ENCODE data around the gene MTRF1L. TPM values are rescaled to one million over a fixed set of nuclear protein-coding genes. Genes with fewer than 3 reads are reported as not detected.

Gene MTRF1L
- total RNA-seq, 1 experiment from 2014 or later: 26.5 TPM

DNA sequence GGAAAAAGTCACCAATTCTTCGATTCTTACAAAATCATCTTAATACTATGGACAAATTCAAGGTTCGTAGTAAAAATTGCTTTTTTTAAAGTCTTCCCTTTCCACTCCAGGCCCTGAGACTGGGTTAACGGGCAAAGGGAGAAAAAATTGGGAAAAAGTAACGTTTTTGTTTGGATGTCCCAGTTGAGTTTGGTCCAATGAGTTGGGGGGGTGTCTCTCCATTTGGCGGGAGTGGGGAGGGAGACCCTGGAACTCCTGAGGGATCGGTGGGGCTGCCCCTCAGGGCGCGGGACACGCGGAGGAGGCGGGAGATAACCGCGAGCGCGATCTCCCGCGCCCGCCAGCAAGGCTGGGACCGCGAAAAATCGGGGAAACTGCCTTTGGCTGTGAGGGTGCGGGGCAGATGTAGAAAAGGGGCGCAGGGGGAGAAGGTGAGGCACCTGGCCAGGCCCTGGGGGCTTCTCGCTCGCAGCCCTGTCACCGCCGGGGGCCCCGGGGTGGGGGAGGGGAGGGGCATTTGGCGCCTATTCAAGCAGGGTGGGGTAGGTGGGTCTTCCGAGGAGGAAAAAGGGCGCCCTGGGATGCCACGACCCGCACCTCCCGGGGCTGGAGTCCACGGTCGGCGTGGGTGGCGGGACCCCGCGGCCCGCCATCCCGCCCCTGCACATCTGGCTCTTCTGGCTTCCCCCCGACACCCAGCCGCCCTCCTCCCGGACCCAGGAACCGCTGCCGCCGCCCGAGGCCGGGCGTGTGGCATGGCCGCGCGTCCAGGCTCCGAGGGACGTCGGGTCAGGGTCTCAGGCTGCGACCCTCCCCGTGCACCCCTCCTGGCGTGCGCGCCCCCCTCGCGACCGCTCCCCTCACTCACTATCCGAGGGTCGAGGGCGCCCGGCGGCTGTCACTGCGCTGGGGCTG is 20.3 kb downstream of the MTRF1L start:
- Mint-ChIP-seq H3K36me3 (ENCODE audit: insufficient read depth in 1 of 3, low read depth in 3 of 3) (peaks cover 22 to 34% (median 22%) of the 10 kb centered on the region in 3 experiments; a peak in 6 of 7 replicates), H3K27ac (peak overlapping the region in 2 of 3 experiments; percentile 87 to 90; a peak in 4 of 7 replicates), H3K27me3 (ENCODE audit: low read depth) (no peaks in the 10 kb centered on the region; the same call in 1 of the 2 replicates), H3K4me1 (peaks cover 41 to 46% of the 10 kb centered on the region in 2 experiments), H3K4me3 (peak overlapping the region; percentile 92 to 98), H3K9me3 (no peaks in the 10 kb centered on the region; a peak in 1 of 5 replicates)
- Histone ChIP-seq H3K14ac (ENCODE audit: insufficient read depth, low read length) (peak overlapping the region; percentile 34; the same call in 1 of the 2 replicates), H4K8ac (replicated peaks; ENCODE audit: insufficient read length, low read depth, low read length) (no peak overlapping the region), H2BK15ac (ENCODE audit: low read depth, low read length) (no peak overlapping the region), H2AK5ac (ENCODE audit: insufficient read length, low read length) (no peak overlapping the region), H4K91ac (ENCODE audit: insufficient read length, low read depth, low read length) (no peak overlapping the region), H3T11ph (ENCODE audit: low read length) (no peak overlapping the region), H2BK5ac (ENCODE audit: insufficient read length, low read length) (no peak overlapping the region), H3K27ac (ENCODE audit: insufficient read length, low read depth, low read length) (no peak overlapping the region), H3K23ac (ENCODE audit: insufficient read length, low read depth, low read length) (no peak overlapping the region), H3K4me2 (ENCODE audit: insufficient read depth, insufficient read length, low read length) (peak overlapping the region; percentile 95), H3K56ac (ENCODE audit: insufficient read length, low read depth, low read length) (no peak overlapping the region), H3K4ac (ENCODE audit: low read depth, low read length) (no peak overlapping the region), H3K9ac (ENCODE audit: extremely low read depth, insufficient read length, low read length) (peak overlapping the region; percentile 91), H4K5ac (ENCODE audit: insufficient read length, low read depth, low read length) (no peak overlapping the region), H3K23me2 (ENCODE audit: insufficient read length, low read depth, low read length, poor library complexity, severe bottlenecking) (peaks cover 9% of the 10 kb centered on the region), H3K27me3 (ENCODE audit: insufficient read depth, low read length) (no peaks in the 10 kb centered on the region), H2BK12ac (ENCODE audit: insufficient read length, low read depth, low read length) (no peak overlapping the region), H3K9me3 (ENCODE audit: control insufficient read depth, low read depth, low read length) (no peaks in the 10 kb centered on the region), H2BK20ac (ENCODE audit: low read depth, low read length, poor library complexity, severe bottlenecking) (no peak overlapping the region), H3K4me1 (ENCODE audit: insufficient read depth, low read length) (no peaks in the 10 kb centered on the region), H2BK120ac (ENCODE audit: low read depth, low read length, poor library complexity, severe bottlenecking) (no peak overlapping the region), H3K79me2 (ENCODE audit: insufficient read depth, low read length) (peaks cover 59% of the 10 kb centered on the region; the same call in 1 of the 2 replicates), H4K20me1 (ENCODE audit: control insufficient read depth, insufficient read depth, insufficient read length) (no peaks in the 10 kb centered on the region), H3K18ac (ENCODE audit: insufficient read length, low read depth, low read length) (no peak overlapping the region), H2AFZ (ENCODE audit: low read length) (no peak overlapping the region), H3K79me1 (ENCODE audit: insufficient read depth, low read depth, low read length, poor library complexity, severe bottlenecking) (peaks cover 2% of the 10 kb centered on the region)
- WGBS (ENCODE audit: extremely low coverage, insufficient read length, low lambda C conversion rate): no CpG with 5 or more reads among the region's 71 CpGs
- DNase-seq: peak; percentile 29
- TF ChIP-seq, protein P1, sequence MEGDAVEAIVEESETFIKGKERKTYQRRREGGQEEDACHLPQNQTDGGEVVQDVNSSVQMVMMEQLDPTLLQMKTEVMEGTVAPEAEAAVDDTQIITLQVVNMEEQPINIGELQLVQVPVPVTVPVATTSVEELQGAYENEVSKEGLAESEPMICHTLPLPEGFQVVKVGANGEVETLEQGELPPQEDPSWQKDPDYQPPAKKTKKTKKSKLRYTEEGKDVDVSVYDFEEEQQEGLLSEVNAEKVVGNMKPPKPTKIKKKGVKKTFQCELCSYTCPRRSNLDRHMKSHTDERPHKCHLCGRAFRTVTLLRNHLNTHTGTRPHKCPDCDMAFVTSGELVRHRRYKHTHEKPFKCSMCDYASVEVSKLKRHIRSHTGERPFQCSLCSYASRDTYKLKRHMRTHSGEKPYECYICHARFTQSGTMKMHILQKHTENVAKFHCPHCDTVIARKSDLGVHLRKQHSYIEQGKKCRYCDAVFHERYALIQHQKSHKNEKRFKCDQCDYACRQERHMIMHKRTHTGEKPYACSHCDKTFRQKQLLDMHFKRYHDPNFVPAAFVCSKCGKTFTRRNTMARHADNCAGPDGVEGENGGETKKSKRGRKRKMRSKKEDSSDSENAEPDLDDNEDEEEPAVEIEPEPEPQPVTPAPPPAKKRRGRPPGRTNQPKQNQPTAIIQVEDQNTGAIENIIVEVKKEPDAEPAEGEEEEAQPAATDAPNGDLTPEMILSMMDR (conservative IDR thresholded peaks at IDR 0.05): no peak

All from H9 (cell line).